Subcutaneous abdominal adipose tissue (tissue), 5 donors: ENCODE measurements around the gene PUS7.
"Not testable (repeated sequence)": the region's sequence is repeated elsewhere in the genome, so short reads cannot be mapped to it uniquely, and the experiment has no call there.

Experiments used
- H3K27ac ChIP-seq: one replicate; pipeline ENCODE4 v1.7.0; 2013; ENCODE audit warnings: low read depth, mild to moderate bottlenecking, inconsistent platforms, low read length, moderate library complexity
- H3K27me3 ChIP-seq, 5 donors: one replicate each; pipeline ENCODE4 v1.7.0; 2013; ENCODE audit warnings: low read length in 5 of 5, inconsistent platforms in 1 of 5; ENCODE audit not compliant: control insufficient read depth in 5 of 5, insufficient read depth in 4 of 5
- H3K36me3 ChIP-seq, 5 donors: one replicate each; pipeline ENCODE4 v1.7.0; 2013; ENCODE audit warnings: low read length in 5 of 5; ENCODE audit not compliant: control insufficient read depth in 5 of 5, insufficient read depth in 5 of 5
- H3K4me1 ChIP-seq, 5 donors: one replicate each; pipeline ENCODE4 v1.7.0; 2013; ENCODE audit warnings: low read length in 5 of 5, mild to moderate bottlenecking in 3 of 5, moderate library complexity in 1 of 5; ENCODE audit not compliant: control insufficient read depth in 5 of 5, insufficient read depth in 5 of 5
- H3K4me3 ChIP-seq, 5 donors: one replicate each; pipeline ENCODE4 v1.7.0; 2013; ENCODE audit warnings: low read length in 5 of 5, low read depth in 1 of 5
- H3K9ac ChIP-seq, 5 donors: one replicate each; pipeline ENCODE4 v1.7.0; 2013; ENCODE audit warnings: low read length in 5 of 5, mild to moderate bottlenecking in 4 of 5, moderate library complexity in 3 of 5
- H3K9me3 ChIP-seq, 5 donors: one replicate each; pipeline ENCODE4 v1.7.0; 2013; ENCODE audit warnings: low read length in 5 of 5; ENCODE audit not compliant: control insufficient read depth in 5 of 5
- donor health status: healthy.
- donor health status: healthy.
- donor health status: healthy.
- donor health status: healthy.
- donor health status: healthy.

Gene PUS7

GRCh38 chr7:105429746-105430612 lies 92.1 kb downstream of the PUS7 start:
- Histone ChIP-seq H3K9ac (no peak overlapping the region), H3K4me1 (peaks cover 0 to 9% (median 8%) of the 10 kb centered on the region in 5 donors), H3K27me3 (no peaks in the 10 kb centered on the region), H3K9me3 (no peaks in the 10 kb centered on the region), H3K36me3 (no peaks in the 10 kb centered on the region), H3K4me3 (no peak overlapping the region), H3K27ac (no peak overlapping the region)

- Histone ChIP-seq H3K9ac (no peak overlapping the region), H3K9me3 (no peaks in the 10 kb centered on the region), H3K36me3 (no peaks in the 10 kb centered on the region), H3K4me1 (peaks cover 0 to 9% (median 8%) of the 10 kb centered on the region in 5 donors), H3K27ac (no peak overlapping the region), H3K4me3 (no peak overlapping the region), H3K27me3 (no peaks in the 10 kb centered on the region)
Measured at GRCh38 chr7:105426606-105427146, 95.4 kb downstream of the PUS7 start.

- H3K9ac ChIP-seq: no peak overlapping the region
- no peaks in the 10 kb centered on the region for H3K36me3 ChIP-seq
- no peak overlapping the region for H3K4me3 ChIP-seq
- no peaks in the 10 kb centered on the region for H3K9me3 ChIP-seq
- no peak overlapping the region for H3K27ac ChIP-seq
- no peaks in the 10 kb centered on the region for H3K4me1 ChIP-seq
- no peaks in the 10 kb centered on the region for H3K27me3 ChIP-seq
Measured at GRCh38 chr7:105423987-105424386, 98.1 kb downstream of the PUS7 start.

- Histone ChIP-seq H3K9me3 (no peaks in the 10 kb centered on the region), H3K4me1 (no peaks in the 10 kb centered on the region), H3K27ac (no peak overlapping the region), H3K9ac (no peak overlapping the region), H3K4me3 (no peak overlapping the region), H3K36me3 (no peaks in the 10 kb centered on the region), H3K27me3 (no peaks in the 10 kb centered on the region)
Measured at GRCh38 chr7:105413887-105414437, 108.1 kb downstream of the PUS7 start.

- not testable (repeated sequence) for H3K27ac ChIP-seq, H3K9ac ChIP-seq, H3K4me1 ChIP-seq, H3K36me3 ChIP-seq, H3K9me3 ChIP-seq, H3K27me3 ChIP-seq, H3K4me3 ChIP-seq
Measured at GRCh38 chr7:105410774-105411173, 111.3 kb downstream of the PUS7 start.

GRCh38 chr7:105409775-105410174 lies 112.3 kb downstream of the PUS7 start:
- H3K27me3 ChIP-seq, H3K9ac ChIP-seq, H3K27ac ChIP-seq, H3K4me1 ChIP-seq, H3K36me3 ChIP-seq, H3K9me3 ChIP-seq, H3K4me3 ChIP-seq: not testable (repeated sequence)

GRCh38 chr7:105408791-105409410 lies 113.2 kb downstream of the PUS7 start:
- Histone ChIP-seq H3K27ac (no peak overlapping the region), H3K9ac (no peak overlapping the region), H3K4me1 (no peaks in the 10 kb centered on the region), H3K9me3 (no peaks in the 10 kb centered on the region), H3K27me3 (no peaks in the 10 kb centered on the region), H3K4me3 (no peak overlapping the region), H3K36me3 (no peaks in the 10 kb centered on the region)
